Heart left ventricle (tissue), 13 donors: ENCODE measurements around the gene SLC35E3.

Experiments
- CTCF ChIP-seq, 12 donors: fragments of 200-600 bp; sonication (generic) in 4 of 12; IDR thresholded peaks; one replicate each; pipeline versions ENCODE4 v1.5.0 to v1.8.0; 2018 to 2022; ENCODE audit warnings: antibody characterized with exemption in 12 of 12, mild to moderate bottlenecking in 5 of 12
- POLR2A ChIP-seq, 2 donors: fragments of 450-650 bp; IDR thresholded peaks; one replicate each; pipeline ENCODE4 v1.6.1; 2017; ENCODE audit warnings: antibody characterized with exemption in 2 of 2, mild to moderate bottlenecking in 2 of 2, moderate library complexity in 2 of 2
- donor health status: ischemic (EF 13 %, LVEDD 7.1; RV severe dilation, severe dysfunction).
- donor health status: DM: no; HTN: yes; CAD: no.
- donor health status: DM: no; HTN: no; CAD: no.
- donor health status: ischemic (EF 25% LVEDD 6.9; RV normal size, moderate dysfunction).
- donor health status: ischemic (EF 25% LVEDD 5.7; RV mildly dilated, moderate dysfunction).
- donor health status: ischemic (EF 35%, LVEDD 5.7; RV mildly dilated, moderate dysfunction).
- donor health status: nonischemic (EF 11% LVEDD 7.7; RV severe dilation, severe dysfunction).
- donor health status: DM: yes; HTN: yes; CAD: no.
- donor health status: PGD.
- donor health status: ischemic (EF 29% LVEDD 5.4; RV normal size, mild dysfunction).
- donor health status: nonischemic (EF 23%, LVEDD 6.1; RV moderate dilation, normal function).

GRCh38 chr12:68761901-68762630, 16.1 kb downstream of the SLC35E3 start:
- TF ChIP-seq CTCF (IDR thresholded peaks at IDR 0.05) (no peak), POLR2A (IDR thresholded peaks at IDR 0.05) (no peak)
